ENCODE results near the gene KIFC3. TPM values are rescaled to one million over a fixed set of nuclear protein-coding genes. Genes with fewer than 3 reads are reported as not detected.

KIFC3 gene
- total RNA-seq, 2 donors from 2014 or later, result 1.3 to 1.5 TPM

DNA sequence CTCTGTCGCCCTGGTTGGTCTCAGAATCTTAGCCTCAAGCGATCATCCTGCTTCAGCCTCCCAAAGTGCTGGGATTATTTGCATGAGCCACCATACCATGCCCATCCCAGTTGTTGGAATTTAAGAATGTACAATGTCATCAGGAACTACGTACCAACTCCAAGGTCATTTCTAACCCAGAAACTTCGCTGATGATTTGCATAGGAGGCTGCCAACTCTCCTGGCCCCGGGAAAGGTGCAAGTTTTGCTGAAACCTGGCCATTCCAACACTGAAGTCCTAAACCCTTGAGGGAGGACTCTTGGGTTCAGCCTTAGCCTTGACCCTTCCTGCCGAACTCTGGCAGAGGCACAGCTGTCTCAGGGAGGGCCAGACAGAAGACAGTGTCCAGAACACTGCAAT lies 2.9 kb upstream of the KIFC3 start:
- H3K27ac Mint-ChIP-seq, result no peak overlapping the region
- ATAC-seq (replicated peaks in 1 of 2), result no peak
- peaks cover 34% of the 10 kb centered on the region for H3K4me1 Mint-ChIP-seq (ENCODE audit: low read depth)
- no peak overlapping the region for H3K4me3 Mint-ChIP-seq
- H3K27me3 Mint-ChIP-seq (ENCODE audit: low read depth), result peaks cover 53% of the 10 kb centered on the region
- no peaks in the 10 kb centered on the region for H3K9me3 Mint-ChIP-seq
- H3K36me3 Mint-ChIP-seq (ENCODE audit: insufficient read depth in 2 of 2), result peaks cover 1 to 3% of the 10 kb centered on the region in 2 donors
- DNase-seq, result no peak

DNA sequence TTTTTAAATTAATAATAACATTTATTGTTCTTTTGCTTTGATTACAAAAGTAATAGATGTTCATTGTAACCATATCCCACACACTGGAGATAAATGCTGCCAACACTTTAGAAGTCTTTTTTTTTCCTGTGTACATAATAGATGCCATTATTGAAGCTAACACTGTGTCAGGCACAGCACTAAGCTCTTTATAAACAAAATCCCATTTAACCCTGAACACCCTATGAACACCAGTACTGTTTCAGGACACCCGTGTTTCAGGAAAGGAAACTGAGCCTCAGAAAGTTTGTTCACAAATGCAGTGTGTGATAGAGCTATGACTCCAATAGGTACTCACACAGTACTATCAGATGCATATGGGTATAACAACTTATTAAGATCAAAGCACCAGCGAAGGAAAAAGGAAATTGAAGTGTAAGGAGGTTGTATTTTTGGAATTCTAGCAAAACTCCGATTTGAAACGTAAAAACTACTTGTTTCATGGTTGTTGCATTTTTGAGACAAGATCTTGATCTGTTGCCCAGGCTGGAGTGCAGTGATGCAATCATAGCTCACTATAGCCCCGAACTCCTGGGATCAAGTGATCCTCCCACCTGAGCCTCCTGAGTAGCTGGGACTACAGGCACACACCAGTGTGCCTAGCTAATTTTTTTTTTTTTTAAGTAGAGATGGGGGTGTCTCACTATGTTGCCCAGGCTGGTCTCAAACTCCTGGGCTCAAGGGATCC lies 2.0 kb upstream of the KIFC3 start:
- Mint-ChIP-seq H3K4me3 (no peak overlapping the region), H3K4me1 (ENCODE audit: low read depth) (peaks cover 32% of the 10 kb centered on the region), H3K27me3 (ENCODE audit: low read depth) (peaks cover 62% of the 10 kb centered on the region), H3K27ac (no peak overlapping the region), H3K9me3 (no peaks in the 10 kb centered on the region), H3K36me3 (ENCODE audit: insufficient read depth in 2 of 2) (peaks cover 1 to 3% of the 10 kb centered on the region in 2 donors)
- no peak for ATAC-seq (replicated peaks in 1 of 2)
- DNase-seq, result no peak

GRCh38 chr16:57803134-57803990 lies 1.1 kb upstream of the KIFC3 start:
- peaks cover 33% of the 10 kb centered on the region for H3K4me1 Mint-ChIP-seq (ENCODE audit: low read depth)
- peaks cover 65% of the 10 kb centered on the region for H3K27me3 Mint-ChIP-seq (ENCODE audit: low read depth)
- ATAC-seq (replicated peaks in 1 of 2) (peak in 1 of 2 donors; percentile 2), DNase-seq (no peak)
- H3K9me3 Mint-ChIP-seq, result no peaks in the 10 kb centered on the region
- peak overlapping the region; percentile 89 to 90 for H3K4me3 Mint-ChIP-seq
- H3K36me3 Mint-ChIP-seq (ENCODE audit: insufficient read depth in 2 of 2), result peaks cover 1 to 3% of the 10 kb centered on the region in 2 donors
- H3K27ac Mint-ChIP-seq, result no peak overlapping the region

DNA sequence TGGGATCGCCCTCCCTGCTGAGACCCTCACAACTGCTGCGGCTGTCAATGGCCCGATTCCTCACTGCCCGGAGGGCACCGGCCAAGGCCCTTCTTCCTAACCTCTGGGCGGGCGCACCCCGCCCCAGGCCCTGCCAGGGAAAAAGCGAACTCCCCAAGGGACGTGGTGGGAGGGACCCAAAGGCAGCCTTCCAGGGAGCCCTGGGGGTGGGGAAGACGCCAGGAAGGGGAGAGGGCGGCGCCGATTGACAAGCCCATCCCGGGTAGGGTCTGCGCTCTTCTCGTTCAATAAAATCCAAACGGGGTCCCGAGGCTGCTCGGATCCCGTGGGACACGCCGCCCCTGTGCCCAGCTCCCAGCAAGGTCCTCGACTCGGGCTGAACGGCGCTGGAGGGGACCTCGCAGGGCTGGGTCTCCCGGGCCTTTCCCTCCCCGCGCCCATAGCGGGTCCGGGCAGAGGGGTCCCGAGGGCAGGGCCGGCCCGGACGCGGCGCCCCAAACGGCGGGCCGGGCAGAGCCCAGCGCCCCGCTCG lies 416 bp downstream of the KIFC3 start:
- H3K4me1 Mint-ChIP-seq (ENCODE audit: low read depth), result peaks cover 23% of the 10 kb centered on the region
- H3K27ac Mint-ChIP-seq, result no peak overlapping the region
- no peaks in the 10 kb centered on the region for H3K9me3 Mint-ChIP-seq
- ATAC-seq (replicated peaks in 1 of 2) (peak in 1 of 2 donors; percentile 25), DNase-seq (no peak)
- no peak overlapping the region for H3K4me3 Mint-ChIP-seq
- H3K36me3 Mint-ChIP-seq (ENCODE audit: insufficient read depth in 2 of 2), result peaks cover 1 to 3% of the 10 kb centered on the region in 2 donors
- peaks cover 57% of the 10 kb centered on the region for H3K27me3 Mint-ChIP-seq (ENCODE audit: low read depth)

GRCh38 chr16:57801098-57801808 lies 1.0 kb downstream of the KIFC3 start:
- no peaks in the 10 kb centered on the region for H3K9me3 Mint-ChIP-seq
- H3K27me3 Mint-ChIP-seq (ENCODE audit: low read depth), result peaks cover 55% of the 10 kb centered on the region
- H3K4me3 Mint-ChIP-seq, result peak overlapping the region in 1 of 2 donors; percentile 36
- ATAC-seq (replicated peaks in 1 of 2) (no peak), DNase-seq (no peak)
- H3K27ac Mint-ChIP-seq, result no peak overlapping the region
- H3K36me3 Mint-ChIP-seq (ENCODE audit: insufficient read depth in 2 of 2), result peaks cover 1 to 3% of the 10 kb centered on the region in 2 donors
- H3K4me1 Mint-ChIP-seq (ENCODE audit: low read depth), result peaks cover 23% of the 10 kb centered on the region

- Mint-ChIP-seq H3K9me3 (no peaks in the 10 kb centered on the region), H3K27ac (no peak overlapping the region), H3K36me3 (ENCODE audit: insufficient read depth in 2 of 2) (peaks cover 1 to 3% of the 10 kb centered on the region in 2 donors), H3K27me3 (ENCODE audit: low read depth) (peaks cover 52% of the 10 kb centered on the region), H3K4me1 (ENCODE audit: low read depth) (peaks cover 23% of the 10 kb centered on the region), H3K4me3 (no peak overlapping the region)
- no peak for DNase-seq
- no peak for ATAC-seq (replicated peaks in 1 of 2)
Measured at GRCh38 chr16:57800200-57801097, 1.8 kb downstream of the KIFC3 start.

- H3K36me3 Mint-ChIP-seq (ENCODE audit: insufficient read depth in 2 of 2), result peaks cover 1 to 3% of the 10 kb centered on the region in 2 donors
Measured at GRCh38 chr16:57799600-57800199, 2.6 kb downstream of the KIFC3 start.

GRCh38 chr16:57798953-57799599 lies 3.2 kb downstream of the KIFC3 start:
- DNase-seq (no peak), ATAC-seq (replicated peaks in 1 of 2) (no peak)
- Mint-ChIP-seq H3K9me3 (no peaks in the 10 kb centered on the region), H3K27ac (no peak overlapping the region), H3K27me3 (ENCODE audit: low read depth) (peaks cover 49% of the 10 kb centered on the region), H3K4me3 (no peak overlapping the region), H3K36me3 (ENCODE audit: insufficient read depth in 2 of 2) (peaks cover 1 to 3% of the 10 kb centered on the region in 2 donors), H3K4me1 (ENCODE audit: low read depth) (peaks cover 23% of the 10 kb centered on the region)

More at GRCh38 chr16:57799600-57800199, 2.6 kb downstream of the KIFC3 start:
- no peak for DNase-seq
- Mint-ChIP-seq H3K4me1 (ENCODE audit: low read depth) (peaks cover 23% of the 10 kb centered on the region), H3K27me3 (ENCODE audit: low read depth) (peaks cover 52% of the 10 kb centered on the region), H3K4me3 (no peak overlapping the region), H3K27ac (no peak overlapping the region), H3K9me3 (no peaks in the 10 kb centered on the region)
- no peak for ATAC-seq (replicated peaks in 1 of 2)

DNA sequence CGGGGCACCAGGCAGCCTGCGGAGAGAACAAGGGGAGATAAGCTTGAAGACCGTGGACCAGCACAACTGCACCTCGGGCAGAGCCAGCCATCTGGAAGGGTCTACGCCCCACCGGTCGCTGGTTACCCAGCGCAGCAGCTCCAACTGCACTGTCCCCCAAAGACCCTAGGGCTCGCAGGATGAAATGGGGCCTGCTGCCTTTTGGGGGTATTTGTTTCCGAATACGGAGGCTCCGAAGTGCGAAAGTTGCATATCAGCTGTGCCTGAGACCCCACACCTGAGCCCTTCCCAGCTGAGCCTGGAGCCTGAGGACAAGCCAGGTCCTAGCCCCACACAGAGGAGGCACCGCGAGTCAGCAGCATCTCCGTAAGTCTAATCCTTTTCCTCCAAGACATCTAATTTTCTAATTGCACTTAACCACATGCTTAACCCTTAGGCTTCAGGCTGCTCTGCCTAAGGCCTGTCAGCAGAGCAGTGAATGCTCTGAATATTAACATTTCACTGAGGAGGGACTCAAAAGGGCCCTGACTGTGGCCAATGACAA lies 4.0 kb downstream of the KIFC3 start:
- ATAC-seq (replicated peaks in 1 of 2) (no peak), DNase-seq (no peak)
- no peaks in the 10 kb centered on the region for H3K9me3 Mint-ChIP-seq
- peaks cover 23% of the 10 kb centered on the region for H3K4me1 Mint-ChIP-seq (ENCODE audit: low read depth)
- peaks cover 45% of the 10 kb centered on the region for H3K27me3 Mint-ChIP-seq (ENCODE audit: low read depth)
- no peak overlapping the region for H3K4me3 Mint-ChIP-seq
- no peak overlapping the region for H3K27ac Mint-ChIP-seq
- peaks cover 1 to 3% of the 10 kb centered on the region in 2 donors for H3K36me3 Mint-ChIP-seq (ENCODE audit: insufficient read depth in 2 of 2)

DNA sequence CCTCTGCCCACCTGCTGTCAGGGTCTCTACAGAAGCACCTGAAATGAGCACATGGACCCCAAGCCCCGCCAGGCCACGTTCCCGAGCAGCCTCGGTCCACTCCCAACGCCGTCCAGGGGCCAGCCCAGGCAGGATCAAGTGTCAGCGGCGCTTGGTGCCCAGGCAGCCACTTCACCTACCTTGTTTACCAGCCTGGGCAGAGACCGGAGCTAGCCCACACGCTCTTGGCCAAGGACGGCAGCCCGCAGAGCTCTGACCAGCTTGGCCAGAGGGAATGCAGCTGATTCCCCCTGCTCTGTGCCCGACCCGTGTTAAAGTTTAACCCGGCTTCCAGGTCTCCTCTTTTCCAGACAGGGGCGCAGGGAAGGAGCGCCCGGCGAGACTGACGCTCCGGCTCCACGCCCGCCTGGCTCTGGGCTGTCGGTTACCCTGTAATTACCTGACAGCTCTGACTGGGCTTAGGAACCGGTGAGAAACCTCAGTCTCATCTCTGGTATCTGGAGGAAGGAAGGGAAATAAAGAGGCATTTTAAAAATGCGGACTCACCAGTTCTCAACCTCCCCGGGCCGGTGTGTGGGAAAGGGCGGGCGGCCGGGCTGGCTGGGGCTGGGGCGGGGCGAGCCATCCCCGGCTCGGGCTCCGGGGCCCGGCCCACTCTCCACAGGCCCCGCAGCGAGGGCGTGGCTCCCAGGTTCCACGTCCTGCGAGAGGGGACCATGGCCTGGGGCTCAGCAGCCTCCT lies 4.6 kb downstream of the KIFC3 start:
- H3K4me3 Mint-ChIP-seq, result no peak overlapping the region
- H3K9me3 Mint-ChIP-seq, result no peaks in the 10 kb centered on the region
- H3K27ac Mint-ChIP-seq, result no peak overlapping the region
- DNase-seq (no peak), ATAC-seq (replicated peaks in 1 of 2) (no peak)
- peaks cover 38% of the 10 kb centered on the region for H3K27me3 Mint-ChIP-seq (ENCODE audit: low read depth)
- peaks cover 0 to 2% of the 10 kb centered on the region in 2 donors for H3K36me3 Mint-ChIP-seq (ENCODE audit: insufficient read depth in 2 of 2)
- H3K4me1 Mint-ChIP-seq (ENCODE audit: low read depth), result peaks cover 17% of the 10 kb centered on the region

DNA sequence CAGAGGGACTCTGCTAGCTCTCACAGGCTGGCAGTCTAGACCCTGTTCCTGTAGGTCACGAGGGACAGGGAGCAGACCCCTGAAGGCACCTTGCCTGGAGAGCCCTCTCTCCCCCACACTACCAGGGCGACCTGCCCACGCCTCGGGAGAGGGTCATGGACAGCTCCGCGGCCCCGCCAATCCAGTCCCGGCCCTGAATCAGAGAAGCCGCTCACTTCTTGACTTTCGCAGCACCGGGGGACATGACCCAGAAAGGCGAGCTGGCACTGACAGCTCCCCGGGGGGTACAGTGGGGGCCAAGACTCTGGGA lies 5.1 kb downstream of the KIFC3 start:
- peaks cover 13% of the 10 kb centered on the region for H3K4me1 Mint-ChIP-seq (ENCODE audit: low read depth)
- no peak for DNase-seq
- no peaks in the 10 kb centered on the region for H3K9me3 Mint-ChIP-seq
- H3K36me3 Mint-ChIP-seq (ENCODE audit: insufficient read depth in 2 of 2), result no peaks in the 10 kb centered on the region
- no peak for ATAC-seq (replicated peaks in 1 of 2)
- peaks cover 34% of the 10 kb centered on the region for H3K27me3 Mint-ChIP-seq (ENCODE audit: low read depth)
- H3K27ac Mint-ChIP-seq, result no peak overlapping the region
- H3K4me3 Mint-ChIP-seq, result no peak overlapping the region
